ENCODE measurements around the gene TBX4. TPM values are rescaled to one million over a fixed set of nuclear protein-coding genes. Genes with fewer than 3 reads are reported as not detected.
A peak's percentile ranks its signal among the peaks of the same experiment; 100 is the strongest.

TBX4 gene
- total RNA-seq, 1 donor from 2014 or later = 1.6 TPM

GRCh38 chr17:61465550-61466237 is 13.5 kb downstream of the TBX4 start:
- no peak for DNase-seq (ENCODE audit: low spot score)

DNA sequence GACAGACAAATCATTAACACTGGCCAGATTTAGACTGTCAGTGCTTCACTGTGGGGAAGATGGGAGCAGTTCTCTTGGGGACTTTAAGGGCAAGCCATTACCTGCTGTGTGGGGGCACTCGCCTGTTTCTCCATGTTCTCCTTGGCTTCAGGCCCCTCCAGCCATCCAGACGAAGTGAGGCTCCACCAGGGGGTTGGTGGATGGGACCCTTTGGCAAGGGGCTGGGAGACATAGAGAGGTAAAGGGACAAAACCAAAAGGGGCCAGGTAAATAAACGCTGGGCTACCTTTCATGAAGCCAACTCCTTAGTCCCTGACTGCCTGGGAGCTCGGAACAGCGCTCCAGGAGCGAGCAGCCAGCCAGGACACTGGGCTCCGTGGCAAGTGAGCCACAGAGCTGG is 14.0 kb downstream of the TBX4 start:
- DNase-seq (ENCODE audit: low spot score) = no peak

- peak; percentile 30 for DNase-seq (ENCODE audit: low spot score)
Observed at GRCh38 chr17:61467416-61468262, 15.4 kb downstream of the TBX4 start.

DNA sequence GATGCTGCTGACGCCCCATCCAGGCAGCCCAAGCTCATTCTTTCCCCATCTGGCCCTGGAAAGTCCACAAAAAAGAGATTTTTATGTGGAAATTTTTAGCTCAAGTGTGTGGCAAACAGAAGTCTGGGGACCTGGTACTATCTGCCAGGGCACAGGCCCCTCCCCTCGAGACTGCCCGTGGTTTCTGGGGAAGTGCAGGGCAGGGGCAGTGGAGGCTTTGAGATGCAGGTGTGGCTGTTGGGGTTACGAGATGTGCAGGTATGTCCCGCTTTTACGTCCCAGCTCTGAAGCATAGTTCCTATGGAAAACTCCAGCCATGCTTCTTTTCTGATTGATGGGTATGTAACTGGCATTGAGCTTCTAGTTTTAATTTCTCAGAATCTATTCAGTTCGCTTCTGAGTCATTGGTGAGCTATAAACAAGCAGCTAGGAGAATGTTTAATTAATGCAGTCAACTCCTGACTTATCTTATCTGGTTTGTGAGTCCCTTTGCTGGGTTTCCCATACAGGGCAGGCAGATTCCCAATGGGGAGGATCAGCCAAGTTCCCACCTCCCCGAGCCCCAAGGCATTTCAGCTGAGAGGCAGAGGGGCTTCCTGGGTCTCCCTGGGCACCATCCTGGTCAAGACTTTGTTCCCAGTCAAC is 16.2 kb downstream of the TBX4 start:
- DNase-seq (ENCODE audit: low spot score) = no peak

- DNase-seq (ENCODE audit: low spot score) = no peak
Observed at GRCh38 chr17:61469474-61469873, 17.3 kb downstream of the TBX4 start.

GRCh38 chr17:61469949-61470348 is 17.7 kb downstream of the TBX4 start:
- no peak for DNase-seq (ENCODE audit: low spot score)

- DNase-seq (ENCODE audit: low spot score) = no peak
Observed at GRCh38 chr17:61470530-61471136, 18.4 kb downstream of the TBX4 start.

GRCh38 chr17:61474235-61474927 is 22.2 kb downstream of the TBX4 start:
- no peak for DNase-seq (ENCODE audit: low spot score)

GRCh38 chr17:61474934-61475333 is 22.7 kb downstream of the TBX4 start:
- DNase-seq (ENCODE audit: low spot score) = no peak

DNA sequence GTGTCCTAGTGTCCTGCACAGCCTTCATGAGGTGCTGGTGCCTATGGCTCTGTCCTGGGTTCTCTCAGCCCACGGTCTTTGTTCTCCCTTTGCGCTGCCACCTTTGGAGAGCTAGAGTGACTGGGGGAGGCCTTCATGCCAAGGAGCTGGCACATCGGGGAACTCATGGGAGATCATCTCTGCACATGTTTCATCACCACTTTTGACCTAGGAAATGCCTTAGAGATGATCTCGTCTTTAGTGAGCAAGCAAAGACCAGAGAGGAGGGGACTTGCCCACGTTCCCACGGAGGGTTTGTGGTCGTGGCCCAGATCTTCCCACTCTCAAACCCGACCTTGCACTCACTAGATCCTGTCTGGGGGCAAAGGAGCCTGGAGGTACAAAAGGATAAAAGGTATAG is 23.5 kb downstream of the TBX4 start:
- no peak for DNase-seq (ENCODE audit: low spot score)

DNA sequence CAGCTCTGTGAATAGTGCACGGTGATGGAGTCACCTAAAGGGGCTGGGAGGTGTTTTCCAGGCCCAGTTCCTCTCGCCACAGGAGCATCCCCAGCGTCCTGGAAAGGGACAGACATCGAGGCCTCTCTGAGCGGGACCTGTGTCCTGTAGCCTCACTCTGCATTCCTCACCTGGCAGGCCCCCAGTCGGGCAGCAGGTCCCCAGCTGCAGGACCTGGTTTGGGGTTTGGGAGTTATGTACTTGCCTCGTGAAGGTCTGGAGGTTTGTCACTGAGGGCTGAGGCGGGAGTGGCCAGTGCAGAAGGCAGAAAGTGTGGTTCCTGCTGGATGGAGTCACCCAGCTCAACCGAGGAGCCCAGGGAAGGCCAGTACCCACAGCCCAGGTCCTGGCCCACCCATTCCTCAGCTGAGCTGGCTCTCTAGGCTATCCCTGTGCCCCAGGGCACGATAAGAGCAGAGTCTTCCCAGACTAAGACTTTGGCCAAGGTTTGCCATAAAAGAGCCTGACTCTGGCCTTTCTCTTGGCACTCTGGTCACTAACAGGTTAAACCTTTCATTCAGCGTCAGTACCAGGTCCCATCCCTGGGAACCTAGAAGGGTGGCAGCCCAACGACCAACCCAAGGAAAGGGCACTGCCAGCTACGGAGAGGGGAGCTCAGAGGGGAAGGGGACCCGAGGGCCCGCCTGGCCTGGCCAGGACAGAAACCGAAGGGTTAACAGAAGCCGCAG is 24.4 kb downstream of the TBX4 start:
- DNase-seq (ENCODE audit: low spot score) = no peak

- no peak for DNase-seq (ENCODE audit: low spot score)
Observed at GRCh38 chr17:61477204-61477834, 25.1 kb downstream of the TBX4 start.

DNA sequence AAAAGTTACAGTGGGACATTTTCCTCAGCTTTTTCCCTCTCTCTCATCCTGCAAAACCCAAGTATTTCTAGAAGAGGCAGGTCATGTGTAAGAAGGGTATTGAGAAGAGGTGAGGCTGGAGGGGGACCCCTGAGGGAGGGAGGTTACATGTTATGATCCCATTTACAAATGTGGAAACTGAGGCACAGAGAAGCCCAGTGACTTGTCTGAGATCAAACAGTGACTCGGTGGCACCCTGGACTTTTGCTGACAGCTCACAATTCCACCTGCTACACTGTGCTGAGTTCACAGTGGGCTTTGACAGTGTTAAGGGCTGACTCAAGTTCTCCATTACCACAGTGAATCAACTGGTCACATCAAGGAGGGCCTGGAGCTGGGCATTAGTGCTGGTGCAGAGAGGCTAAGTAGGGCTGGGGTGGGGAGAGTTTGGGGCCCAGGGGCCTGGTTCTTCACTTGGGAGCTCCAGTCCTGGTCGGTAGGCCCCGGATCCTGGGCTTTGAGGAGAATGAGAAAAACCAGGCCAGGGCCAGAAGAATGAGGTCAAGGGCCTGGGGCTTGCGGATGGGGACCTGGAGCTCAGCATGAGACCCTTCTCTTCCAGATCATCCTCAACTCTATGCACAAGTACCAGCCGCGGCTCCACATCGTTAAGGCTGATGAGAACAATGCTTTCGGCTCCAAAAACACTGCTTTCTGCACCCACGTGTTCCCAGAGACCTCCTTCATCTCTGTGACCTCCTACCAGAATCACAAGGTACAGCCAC is 26.0 kb downstream of the TBX4 start:
- no peak for DNase-seq (ENCODE audit: low spot score)

DNA sequence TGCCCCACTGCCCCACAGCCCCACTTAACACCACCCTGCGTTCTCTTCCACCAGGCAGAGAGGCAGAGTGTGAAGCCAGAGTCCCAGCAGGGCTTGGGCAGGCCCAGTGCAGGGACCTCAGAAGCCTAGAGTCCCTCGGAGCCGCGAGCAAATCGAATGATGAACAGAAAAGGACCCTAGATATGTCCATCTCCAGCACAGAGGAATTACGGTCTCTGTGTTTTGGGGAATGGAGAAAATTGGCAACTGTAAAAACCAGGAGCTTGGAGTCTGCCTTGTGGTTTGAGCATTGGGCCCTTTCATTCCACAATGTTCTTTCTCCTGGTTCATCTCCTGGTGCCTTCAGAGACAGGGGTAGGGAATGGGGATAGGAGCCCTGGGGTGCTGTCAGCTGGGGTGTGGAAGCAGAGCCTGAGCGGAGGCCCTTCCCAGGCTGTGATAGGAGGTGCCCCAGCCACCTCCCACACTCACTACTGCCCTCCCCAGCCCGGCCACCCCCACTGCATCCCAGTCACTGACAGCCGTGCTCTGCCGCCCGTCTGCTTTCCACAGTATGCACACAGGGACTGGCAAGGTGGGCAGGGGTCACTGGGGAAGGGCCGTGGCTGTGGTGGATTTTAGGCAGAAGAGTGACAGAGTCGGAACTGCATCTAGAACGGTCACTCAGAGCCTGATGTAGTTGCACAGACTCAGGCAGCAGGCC is 26.7 kb downstream of the TBX4 start:
- DNase-seq (ENCODE audit: low spot score) = no peak

- DNase-seq (ENCODE audit: low spot score) = no peak
Observed at GRCh38 chr17:61479493-61480413, 27.5 kb downstream of the TBX4 start.

DNA sequence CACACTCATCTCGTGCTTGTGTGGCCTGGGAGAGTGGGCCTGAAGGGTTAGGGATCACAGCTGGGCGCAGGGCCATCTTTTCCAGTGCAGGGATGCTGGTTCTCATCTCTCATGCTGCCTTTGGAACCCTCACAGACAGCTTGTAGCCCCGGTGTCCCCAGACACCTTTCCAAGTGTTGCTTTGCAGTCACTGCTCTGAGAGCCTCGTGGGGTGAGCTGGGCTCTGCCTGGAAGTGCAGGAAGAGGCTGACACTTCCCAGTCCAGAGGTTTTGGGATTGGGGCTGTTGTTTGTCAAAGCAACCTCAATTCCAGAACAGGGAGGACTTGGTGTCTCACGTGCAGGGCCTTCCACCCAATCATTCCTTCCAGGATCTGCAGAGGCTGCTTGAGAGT is 28.2 kb downstream of the TBX4 start:
- DNase-seq (ENCODE audit: low spot score) = no peak

GRCh38 chr17:61481421-61481820 is 29.2 kb downstream of the TBX4 start:
- no peak for DNase-seq (ENCODE audit: low spot score)

- DNase-seq (ENCODE audit: low spot score) = no peak
Observed at GRCh38 chr17:61482467-61482866, 30.2 kb downstream of the TBX4 start.
